ENCODE measurements around the gene SPACA4. TPM values are rescaled to one million over a fixed set of nuclear protein-coding genes. Genes with fewer than 3 reads are reported as not detected.
A peak's percentile ranks its signal among the peaks of the same experiment; 100 is the strongest.

Gene SPACA4
- total and polyA plus RNA-seq, 9 of the 15 experiments (the other 6 are each of a cell fraction or from before 2014, with no cell fraction given), result not detected

GRCh38 chr19:48644839-48645619, 38.5 kb downstream of the SPACA4 start (continued):
- 0 out of 2 replicates have a peak, but pooled peaks have one; percentile 15 for TF ChIP-seq CREB1 (IDR thresholded peaks at IDR 0.05)
- TF ChIP-seq CREB1 (CRISPR knock-in tag; IDR thresholded peaks at IDR 0.05), result no peak
- TF ChIP-seq ZNF384 (IDR thresholded peaks at IDR 0.05; ENCODE audit: low read depth, low read length), result peak; percentile 72
- 0 out of 2 replicates have a peak, but pooled peaks have one; percentile 23 for TF ChIP-seq ZNF449 (CRISPR knock-in tag; IDR thresholded peaks at IDR 0.05)
- TF ChIP-seq MYC (IDR thresholded peaks at IDR 0.05; ENCODE audit: low read depth, low read length), result 0 out of 2 replicates have a peak, but pooled peaks have one; percentile 14
- no peak for TF ChIP-seq MYC (CRISPR knock-in tag; IDR thresholded peaks at IDR 0.05; ENCODE audit: borderline replicate concordance, low read depth)
- TF ChIP-seq CUX1 (CRISPR knock-in tag; IDR thresholded peaks at IDR 0.05), result no peak
- no peak for TF ChIP-seq SMARCA4 (IDR thresholded peaks at IDR 0.05)
- TF ChIP-seq TSHZ1 (CRISPR knock-in tag; IDR thresholded peaks at IDR 0.05), result no peak
- peak; percentile 74 for TF ChIP-seq L3MBTL2 (IDR thresholded peaks at IDR 0.05)
- TF ChIP-seq NR2C1 (IDR thresholded peaks at IDR 0.05), result no peak
- peak; percentile 71 for TF ChIP-seq NR2C1 (tag; IDR thresholded peaks at IDR 0.05)
- TF ChIP-seq U2AF1 (optimal IDR thresholded peaks at IDR 0.05; ENCODE audit: low read depth, low read length), result no peak
- TF ChIP-seq ZNF766 (CRISPR knock-in tag; conservative IDR thresholded peaks at IDR 0.05), result peak; percentile 97
- TF ChIP-seq ZC3H8 (IDR thresholded peaks at IDR 0.05), result no peak
- no peak; the same call in 1 of the 2 replicates for TF ChIP-seq PHF8 (IDR thresholded peaks at IDR 0.05; ENCODE audit: borderline replicate concordance, low read length)
- no peak for TF ChIP-seq HNRNPLL (IDR thresholded peaks at IDR 0.05; ENCODE audit: low read depth, low read length, poor library complexity, severe bottlenecking)
- 0 out of 2 replicates have a peak, but pooled peaks have one; percentile 46 for TF ChIP-seq ZNF589 (CRISPR knock-in tag; IDR thresholded peaks at IDR 0.05; ENCODE audit: low read depth)
- peak; percentile 80; the same call in 1 of the 2 replicates for TF ChIP-seq BACH1 (tag; IDR thresholded peaks at IDR 0.05)
